HG02870 (cell line): Measurements from ENCODE around the gene PACRG.

Experiments
- ATAC-seq: cut with Tn5 transposase; IDR thresholded peaks from one replicate; pipeline ENCODE4 v1.9.1; 2021; ENCODE audit warnings: mild to moderate bottlenecking, moderate library complexity; ENCODE audit not compliant: unreplicated experiment

The PACRG gene

DNA sequence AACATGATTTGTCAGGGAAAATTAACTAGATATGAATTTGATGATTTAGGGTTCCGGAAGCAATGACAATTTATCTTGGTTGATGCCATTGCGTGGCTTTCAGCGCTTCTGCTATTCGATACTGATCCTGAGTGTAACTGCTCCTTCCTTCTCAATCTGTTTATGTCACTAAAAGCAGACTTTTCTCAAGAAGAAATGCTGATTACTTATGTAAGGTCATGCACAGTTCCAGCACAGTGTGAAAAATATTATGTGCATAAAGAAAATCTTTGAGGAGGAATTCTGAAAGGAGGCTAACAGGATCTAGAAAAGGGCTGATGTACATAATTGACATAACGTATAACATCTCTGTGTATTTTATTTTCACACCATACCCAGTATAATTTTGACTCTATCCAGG lies 336.6 kb downstream of the PACRG start:
- no peak for ATAC-seq

DNA sequence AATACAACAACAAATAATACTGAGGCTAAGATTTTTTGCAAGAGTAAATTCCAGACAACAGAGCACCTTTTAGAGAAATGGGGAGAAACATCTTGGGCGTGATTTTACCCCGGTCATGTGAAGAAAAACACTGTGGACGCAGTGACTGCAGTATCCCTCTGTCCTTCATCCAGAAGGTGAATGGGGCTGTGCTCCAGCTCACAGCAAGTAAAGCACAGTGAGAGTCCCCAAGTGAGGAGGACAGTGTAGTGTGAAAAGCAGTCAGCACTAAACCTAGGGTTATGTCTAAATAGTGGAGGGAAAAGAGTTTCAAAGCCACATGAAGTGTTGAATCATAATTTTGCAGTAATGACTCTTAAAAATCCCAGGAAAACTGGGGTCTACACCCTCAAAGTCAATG lies 338.4 kb downstream of the PACRG start:
- ATAC-seq: no peak

DNA sequence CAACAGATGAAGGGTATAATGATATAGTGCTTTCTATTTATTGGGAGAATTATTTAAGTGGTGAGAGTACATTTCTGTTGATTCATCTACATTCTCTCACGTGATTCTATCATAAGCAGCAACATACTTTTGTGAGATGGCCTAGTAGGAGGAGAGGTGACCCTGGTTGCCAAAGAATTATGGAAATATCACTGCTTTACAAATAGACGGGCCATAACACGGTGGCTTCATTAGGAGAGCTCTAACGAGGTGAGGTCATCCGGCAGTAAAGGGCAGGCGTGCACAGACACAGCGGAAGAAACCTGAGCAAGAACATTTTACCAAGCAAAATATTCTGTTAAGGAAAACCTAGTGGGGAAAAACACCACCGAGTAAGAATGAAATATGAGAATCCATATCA lies 349.4 kb downstream of the PACRG start:
- no peak for ATAC-seq

DNA sequence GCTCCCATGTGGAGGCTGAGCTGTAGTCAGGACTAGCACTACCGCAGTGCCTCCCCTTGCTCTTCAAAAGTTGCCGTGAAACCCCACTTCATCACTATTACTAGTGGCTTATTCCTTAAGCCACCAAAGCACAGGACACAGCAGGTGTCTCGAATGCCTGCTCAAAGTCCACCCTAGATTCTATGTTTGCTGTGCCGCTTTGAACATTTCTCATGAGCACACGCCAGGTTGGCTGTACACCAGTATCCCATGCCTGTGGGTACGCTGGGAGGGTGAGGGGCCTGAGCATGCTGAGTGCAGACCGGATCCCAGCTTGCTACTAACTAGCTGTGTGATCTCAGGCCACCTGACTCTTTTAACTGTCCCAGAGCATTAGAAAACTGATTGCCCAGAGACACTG lies 350.9 kb downstream of the PACRG start:
- ATAC-seq: no peak

DNA sequence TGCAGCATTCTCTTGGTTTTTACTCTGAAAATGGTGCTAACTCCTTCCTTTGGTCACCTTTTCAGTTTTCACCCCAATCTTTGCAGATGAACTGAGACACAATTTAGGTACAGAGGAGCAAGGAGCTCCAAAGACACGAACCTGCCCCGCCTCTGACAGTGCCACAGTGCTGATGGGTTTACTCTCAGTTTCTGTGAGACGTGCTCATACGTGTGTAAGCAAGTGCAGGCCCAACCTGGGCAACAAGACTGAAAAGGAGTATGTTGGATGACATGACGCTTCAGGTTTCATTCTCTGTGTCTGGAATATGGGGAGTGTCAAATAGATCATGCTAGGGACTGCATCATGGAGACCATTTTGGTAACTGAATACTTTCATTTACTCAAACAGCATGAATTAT lies 352.5 kb downstream of the PACRG start:
- ATAC-seq: no peak

DNA sequence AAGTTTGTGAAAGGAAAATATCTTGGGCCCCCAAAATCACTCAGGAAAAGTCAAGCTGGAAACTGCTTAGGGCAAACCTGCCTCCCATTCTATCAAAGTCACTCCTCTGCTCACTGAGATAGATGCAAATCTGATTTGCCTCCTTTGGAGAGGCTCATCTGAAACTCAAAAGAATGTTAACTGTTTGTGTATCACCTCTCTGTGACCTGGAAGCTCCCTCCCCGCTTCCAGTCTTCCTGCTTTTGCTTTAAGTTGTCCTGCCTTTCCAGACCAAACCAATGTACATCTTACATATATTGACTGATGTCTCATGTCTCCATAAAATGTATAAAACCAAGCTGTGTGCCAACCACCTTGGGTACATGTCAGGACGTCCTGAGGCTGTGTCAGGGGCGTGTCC lies 355.4 kb downstream of the PACRG start:
- ATAC-seq: no peak

DNA sequence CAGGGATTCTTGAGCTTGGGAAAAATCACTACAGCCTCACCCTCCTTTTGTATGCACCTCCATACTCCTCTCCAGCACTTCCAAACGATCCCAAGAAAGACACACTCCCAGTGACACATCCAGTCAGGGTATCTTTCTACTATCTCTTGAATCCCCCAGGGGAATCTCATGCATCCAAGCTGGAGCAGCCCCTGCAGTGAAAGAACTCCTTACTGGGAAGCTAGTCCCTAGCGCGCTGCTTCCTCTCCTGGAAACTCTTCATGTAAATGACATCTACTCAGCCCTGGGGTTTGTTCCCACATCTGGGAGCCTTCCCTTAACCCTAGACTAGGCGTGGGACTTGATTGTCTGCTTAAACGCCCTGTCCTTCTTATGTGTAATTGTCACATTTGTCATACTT lies 357.7 kb downstream of the PACRG start:
- no peak for ATAC-seq

DNA sequence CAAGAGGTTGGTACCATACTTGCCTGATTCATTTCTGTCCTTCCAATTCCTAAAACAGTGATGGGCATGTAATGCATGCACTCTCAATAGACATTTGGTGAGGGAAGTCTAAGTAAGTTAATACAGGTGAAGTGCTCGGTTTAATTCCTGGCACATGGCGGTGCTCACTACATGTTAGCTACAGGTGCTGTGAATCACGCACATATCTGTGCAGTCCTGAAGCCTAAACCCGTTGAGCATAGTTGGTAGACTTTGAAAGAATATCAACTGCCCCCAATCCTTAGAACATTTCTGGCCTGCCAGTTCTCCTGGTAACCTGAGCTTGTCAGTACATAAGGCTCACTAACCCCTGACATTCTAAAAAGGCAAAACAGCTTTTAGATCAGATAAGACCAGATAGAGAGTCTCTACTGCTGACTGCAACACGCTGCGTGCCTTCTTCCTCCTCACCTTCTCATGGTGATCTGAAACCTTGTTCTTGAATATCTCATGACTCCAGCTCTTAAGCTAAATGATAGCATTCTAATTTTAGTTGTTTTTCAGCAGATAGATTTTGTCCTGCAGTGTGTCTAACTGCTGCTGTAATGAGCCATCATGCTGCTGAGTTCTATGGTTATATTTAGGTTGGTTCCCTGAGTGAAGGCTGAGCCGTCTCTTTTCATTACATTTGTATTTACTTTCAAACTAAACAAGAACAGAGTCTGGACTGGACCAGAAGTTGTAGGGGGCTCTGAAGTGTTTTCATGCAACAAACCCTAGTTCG lies 358.3 kb downstream of the PACRG start:
- no peak for ATAC-seq

DNA sequence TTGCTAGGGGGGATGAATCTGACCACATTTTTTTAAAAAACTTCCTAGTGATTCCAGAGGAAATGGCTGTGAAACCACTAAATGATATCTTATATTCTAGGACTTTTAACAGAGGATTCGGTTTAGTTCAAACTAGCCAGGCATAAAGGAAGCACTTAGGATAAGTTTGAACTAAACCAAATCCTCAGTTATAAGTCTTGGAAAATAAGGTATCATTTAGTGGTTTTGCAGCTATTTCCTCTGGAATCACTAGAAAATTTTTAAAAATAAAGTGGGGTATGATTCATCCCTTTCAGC lies 358.8 kb downstream of the PACRG start:
- no peak for ATAC-seq

DNA sequence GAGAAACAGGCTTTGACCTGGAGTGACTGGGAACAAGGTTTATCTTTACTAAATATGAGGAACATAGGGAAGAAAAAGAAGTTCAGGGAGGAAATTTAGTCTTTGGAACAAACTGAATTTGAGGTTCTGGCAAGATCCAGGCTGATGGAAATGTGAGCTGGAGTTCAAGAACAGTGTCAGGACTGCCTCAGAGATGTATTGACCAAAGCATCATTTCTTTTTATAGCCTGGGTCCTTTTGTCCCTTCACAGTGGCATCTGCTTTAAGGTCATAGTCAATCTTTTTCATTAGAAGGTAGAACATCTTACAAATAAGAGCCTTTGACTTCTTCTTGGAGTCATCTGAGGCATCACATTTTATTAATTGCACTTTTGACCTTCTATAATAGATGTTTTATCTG lies 360.2 kb downstream of the PACRG start:
- ATAC-seq: no peak

DNA sequence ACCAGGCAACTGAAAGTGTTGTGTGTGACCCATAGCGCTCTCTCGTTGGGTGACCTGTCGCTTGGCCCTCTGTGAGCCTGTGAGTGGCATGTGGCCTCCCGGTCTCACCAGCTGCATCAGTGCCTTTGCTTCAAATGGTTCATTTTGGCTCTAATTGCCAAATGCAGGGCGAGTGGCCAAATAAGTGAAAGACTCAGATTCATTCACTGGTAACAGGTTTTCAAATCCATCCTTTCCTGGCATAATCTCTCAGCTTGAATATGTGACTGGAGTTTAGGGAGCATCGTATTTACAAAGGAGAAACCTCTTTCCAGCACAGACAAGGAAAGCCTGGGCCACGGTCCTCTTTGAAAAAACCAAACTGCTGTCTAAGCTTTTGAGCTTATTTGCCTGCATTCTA lies 365.1 kb downstream of the PACRG start:
- no peak for ATAC-seq

DNA sequence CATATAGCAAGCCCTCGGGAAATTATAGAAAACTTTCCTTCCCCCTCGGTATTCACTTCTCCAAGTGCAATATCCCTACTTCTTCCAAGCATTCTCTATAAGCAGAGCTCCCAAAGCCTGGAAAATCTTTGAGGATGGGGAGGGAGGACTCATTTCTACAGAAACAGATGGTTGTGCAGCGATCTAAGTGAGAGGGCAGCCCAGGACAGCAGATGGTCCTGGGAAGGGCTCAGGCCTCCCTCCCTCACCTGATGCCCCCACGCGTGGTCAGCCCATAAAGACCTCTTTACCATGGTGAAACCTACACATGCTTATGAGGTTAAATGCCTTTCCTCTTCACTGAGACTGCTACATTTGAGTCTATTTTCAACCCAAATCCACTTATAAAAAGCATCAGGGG lies 367.1 kb downstream of the PACRG start:
- ATAC-seq: no peak

DNA sequence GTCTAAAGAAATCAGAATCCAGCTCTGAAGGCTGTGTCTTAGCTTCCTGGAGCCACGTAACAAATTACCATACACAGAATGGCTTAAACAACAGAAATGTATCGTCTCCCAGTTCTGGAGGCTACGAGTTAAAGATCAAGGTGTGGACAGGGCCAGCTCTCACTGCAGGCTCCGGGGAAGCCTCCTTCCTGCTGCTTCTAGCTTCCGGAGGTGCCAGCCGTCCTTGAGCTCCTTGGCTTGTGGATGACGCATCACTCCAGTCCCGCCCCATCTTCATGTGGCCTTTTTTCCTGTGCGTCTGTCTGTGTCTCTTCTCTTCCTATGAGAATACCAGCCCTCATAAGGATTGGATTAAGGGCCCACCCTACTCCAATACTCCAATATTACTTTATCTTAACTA lies 367.6 kb downstream of the PACRG start:
- no peak for ATAC-seq

DNA sequence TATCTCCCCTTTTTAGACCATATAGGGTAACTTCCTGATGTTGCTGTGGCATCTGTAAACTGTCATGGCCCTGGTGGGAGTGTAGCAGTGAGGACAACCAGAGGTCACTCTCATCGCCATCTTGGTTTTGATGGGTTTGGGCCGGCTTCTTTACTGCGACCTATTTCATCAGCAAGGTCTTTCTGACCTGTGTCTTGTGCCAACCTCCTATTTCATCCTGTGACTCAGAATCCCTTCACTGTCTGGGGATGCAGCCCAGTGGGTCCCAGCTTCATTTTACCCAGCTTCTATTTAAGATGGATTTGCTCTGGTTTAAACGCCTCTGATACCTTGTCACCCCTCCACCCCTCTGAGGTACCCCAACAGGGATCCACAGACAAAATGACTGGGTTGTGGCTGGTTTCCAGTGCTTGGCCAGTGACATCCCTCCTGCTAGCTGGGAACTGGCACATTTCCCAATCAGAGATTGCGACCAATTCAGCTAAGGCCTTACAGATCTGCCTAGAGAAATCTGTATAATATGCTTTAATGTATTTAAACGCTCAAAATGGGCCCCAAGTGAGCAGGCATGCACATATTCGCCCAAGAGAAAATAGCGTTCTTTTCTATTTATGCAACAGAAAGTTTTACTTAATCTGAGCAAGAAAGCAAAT lies 371.2 kb downstream of the PACRG start:
- ATAC-seq: no peak

DNA sequence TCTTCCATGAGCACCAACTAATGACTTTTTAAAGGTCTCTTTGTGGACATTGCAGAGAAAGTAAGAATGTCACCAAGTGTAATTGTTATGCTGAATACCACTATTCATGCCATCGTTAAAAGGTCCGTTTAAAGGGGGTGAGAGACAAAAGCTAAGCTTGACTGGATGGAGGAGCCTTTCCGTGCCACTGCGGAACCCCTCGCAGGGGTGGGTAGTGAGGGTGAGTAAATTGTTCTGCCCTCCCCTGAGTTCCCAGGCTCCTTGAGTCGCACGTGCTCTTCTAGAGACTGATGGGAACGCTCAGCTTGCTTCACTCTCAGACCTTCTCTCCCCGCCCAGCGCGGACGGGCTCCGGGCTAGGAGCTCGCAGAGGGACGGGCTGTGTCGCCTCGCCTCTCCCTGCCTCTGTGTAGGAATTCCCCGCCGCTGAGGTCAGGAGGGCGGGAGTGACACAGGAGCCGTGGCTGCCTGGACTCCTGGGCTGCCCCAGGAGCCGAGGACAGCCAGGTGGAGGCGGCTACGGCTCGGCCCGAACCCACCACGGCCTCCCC lies 371.9 kb downstream of the PACRG start:
- no peak for ATAC-seq

DNA sequence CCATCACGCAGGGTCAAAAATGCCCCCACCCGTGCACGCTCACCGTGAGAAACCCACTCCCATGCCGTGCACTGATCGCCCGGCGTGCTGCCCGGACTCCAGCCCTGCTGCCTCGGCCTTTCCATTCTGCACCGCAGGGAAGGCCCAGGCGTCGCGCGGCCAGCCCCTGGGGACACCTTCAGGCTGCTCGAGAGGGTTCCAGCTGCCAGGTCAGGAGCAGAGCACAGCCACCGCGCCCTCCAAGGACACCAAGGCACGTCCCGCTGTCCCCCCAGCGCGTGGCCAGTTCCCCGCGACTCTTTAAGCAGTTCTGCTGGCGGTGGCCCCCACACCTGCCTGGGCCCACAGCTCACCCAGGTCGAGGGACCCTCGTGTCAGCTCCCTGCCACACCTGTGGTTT lies 372.5 kb downstream of the PACRG start:
- no peak for ATAC-seq

DNA sequence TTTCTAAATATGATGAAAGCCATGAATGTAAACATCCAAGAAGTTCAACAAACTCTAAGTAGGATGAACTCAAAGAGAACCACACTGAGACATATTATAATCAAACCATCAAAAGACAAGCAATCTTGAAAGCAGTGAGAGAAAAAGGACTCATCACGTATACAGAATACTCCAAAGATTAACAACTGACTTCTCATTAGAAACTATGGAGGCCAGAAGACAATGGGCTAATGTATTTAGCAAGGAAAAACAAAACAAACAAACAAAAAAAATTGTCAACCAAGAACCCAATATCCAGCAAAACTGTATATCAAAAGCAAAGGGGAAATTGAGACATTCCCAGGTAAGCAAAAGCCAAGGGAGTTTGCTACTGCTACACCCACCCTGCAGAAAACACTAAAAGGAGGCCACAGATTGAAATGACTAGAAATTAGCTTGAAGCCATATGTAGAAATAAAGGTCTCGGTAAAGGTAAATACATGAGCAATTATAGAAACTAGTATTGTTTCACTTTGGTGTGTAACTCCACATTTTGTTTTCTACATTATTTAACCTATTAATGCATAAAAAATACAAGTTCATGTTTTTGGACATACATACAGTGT lies 385.7 kb downstream of the PACRG start:
- ATAC-seq: no peak

DNA sequence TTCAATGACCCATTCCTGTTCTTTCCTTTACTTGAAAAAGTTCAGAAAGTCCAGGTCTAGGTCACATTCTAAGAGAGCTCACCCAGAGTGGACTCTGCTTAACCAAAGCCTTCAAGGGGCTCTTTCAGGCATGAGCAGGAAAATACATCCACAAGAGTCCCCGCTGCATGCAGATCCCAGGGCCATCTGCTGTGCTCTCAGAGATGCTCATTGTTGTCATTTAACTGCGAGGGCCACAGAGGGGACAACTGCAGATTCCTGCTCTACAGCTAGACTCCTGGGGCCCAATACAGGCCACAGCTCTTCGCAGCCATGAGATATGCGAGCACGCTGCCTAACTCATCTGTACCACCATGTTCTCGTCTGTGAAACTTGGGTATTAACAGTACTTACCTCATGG lies 391.2 kb downstream of the PACRG start:
- no peak for ATAC-seq

DNA sequence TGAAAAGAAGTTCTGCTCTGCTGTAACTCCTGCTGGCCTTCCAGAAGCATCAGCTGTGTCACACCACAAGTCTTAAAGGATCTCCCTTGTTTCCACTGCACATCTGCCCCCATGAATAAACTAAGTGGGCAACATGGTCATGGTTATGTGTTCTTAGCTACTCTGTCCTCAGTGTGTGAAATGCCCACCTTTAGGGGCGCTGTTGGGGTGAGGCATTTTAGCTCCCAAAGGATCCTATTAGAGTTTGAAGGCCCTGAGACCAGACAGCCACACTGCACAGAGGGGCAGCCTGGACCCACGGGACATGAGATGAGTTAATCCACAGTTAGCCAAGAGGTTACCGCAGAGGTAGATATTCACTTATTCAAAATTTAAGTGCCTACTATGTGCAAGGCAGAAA lies 392.4 kb downstream of the PACRG start:
- no peak for ATAC-seq

DNA sequence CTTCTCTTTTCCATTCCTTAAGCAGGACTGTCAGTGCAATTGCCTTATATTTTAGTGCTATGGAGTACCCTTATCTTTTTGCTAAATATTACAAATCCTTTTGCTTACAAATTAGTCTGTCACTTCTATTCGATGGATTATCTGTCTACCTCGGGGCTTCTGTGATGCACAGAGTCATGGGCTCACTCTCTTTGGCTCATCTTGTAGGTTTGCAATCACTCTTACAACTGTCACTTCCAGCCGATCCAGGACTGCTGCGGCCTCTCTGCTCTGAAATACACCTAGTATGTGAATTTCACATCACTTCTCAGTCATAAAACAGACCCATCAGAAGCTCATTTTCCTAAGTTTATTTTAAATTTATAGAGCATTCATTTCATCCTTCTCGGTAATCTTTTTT lies 393.5 kb downstream of the PACRG start:
- no peak for ATAC-seq

DNA sequence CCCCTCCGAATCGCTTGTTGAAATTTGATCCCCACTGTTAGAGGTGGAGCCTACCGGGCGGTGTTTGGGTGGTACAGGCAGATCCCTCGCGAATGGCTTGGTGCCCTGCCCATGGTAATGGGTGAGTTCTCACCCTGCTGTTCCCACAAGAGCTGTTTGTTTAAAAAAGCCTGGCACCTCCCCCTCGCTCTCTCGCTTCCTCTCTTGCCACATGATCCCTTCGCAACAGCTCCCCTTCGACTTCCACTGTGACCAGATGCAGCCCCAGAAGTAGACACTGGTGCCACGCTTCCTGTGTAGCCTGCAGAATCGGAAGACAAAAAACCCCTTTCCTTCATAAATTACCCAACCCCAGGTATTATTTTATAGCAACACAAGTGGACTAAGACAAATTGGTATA lies 394.6 kb downstream of the PACRG start:
- no peak for ATAC-seq

DNA sequence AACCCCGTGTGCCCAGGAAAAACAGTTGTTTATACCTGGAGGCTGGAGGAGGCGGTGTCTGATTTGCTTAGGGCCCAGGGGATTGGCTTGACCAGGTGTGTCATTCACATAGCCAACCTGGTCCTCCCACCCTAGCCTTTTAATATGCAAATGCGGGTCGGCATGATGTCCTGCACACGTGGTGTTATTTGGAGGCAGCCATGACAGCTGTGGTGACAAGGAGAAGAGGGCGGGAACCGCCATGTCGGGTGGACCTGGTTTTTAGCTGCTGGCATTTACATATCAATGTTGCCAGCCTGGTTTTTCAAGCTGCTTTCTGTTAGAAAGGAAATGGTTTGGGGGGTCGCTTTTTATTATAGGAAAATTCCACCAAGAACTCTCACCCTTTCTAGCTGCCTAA lies 395.3 kb downstream of the PACRG start:
- no peak for ATAC-seq
